ENCODE data around the gene AQP12A.
"Not testable (repeated sequence)": the region's sequence is repeated elsewhere in the genome, so short reads cannot be mapped to it uniquely, and the experiment has no call there.

The AQP12A gene

DNA sequence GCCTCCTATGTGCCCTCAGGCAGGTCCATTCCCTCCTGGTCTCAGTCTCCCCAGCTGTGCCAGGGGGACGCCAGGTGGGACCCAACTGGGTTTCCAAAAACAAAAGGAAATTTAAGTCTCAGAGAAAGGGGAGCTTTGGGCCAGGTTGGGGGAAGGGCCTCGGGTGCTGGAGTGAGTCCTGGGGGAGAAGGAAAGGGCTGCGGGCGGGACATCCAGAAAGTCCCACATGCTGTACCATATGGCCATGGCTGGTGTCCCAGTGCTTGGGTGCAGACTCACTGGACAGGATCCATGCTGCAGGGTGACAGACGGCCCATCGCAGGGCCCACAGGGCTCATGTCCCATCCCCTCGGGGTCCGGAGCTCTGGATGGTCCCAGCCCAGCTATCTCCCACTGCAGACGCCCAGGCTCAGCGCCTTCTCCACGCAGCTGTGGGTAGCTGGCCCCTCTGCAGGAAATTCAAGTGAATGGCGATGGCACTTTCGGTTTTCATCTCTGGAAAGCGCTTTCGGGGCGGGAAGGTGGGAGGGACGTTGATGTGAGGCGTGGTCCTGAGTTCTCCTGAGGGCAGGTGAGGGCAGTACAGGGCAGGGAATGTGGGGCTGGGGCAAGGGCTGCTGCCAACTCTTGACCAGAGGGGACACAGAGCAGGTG is 1.1 kb upstream of the AQP12A start:
- not testable (repeated sequence) for DNase-seq

DNA sequence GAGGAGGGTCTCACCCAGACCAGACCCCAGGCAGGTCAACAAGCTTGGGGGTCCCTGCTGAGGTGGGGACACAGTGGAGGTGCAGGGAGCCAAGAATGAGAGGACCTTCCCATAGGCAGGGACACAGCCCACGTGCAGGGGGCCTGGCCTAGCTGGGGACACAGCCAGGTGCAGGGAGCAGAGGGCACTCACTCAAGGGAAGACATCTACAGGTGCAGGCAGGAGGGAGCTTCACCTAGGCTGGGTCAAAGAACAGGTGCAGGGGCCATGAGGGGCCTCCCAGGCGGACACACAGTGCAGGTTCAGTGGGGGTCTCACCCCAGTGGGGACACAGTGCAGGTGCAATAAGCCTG is 615 bp upstream of the AQP12A start:
- DNase-seq, result not testable (repeated sequence)

GRCh38 chr2:240692583-240693561 is 1.2 kb downstream of the AQP12A start:
- not testable (repeated sequence) for DNase-seq

- not testable (repeated sequence) for DNase-seq
Observed at GRCh38 chr2:240694304-240694703, 2.6 kb downstream of the AQP12A start.

GRCh38 chr2:240695593-240695992 is 3.9 kb downstream of the AQP12A start:
- not testable (repeated sequence) for DNase-seq

DNA sequence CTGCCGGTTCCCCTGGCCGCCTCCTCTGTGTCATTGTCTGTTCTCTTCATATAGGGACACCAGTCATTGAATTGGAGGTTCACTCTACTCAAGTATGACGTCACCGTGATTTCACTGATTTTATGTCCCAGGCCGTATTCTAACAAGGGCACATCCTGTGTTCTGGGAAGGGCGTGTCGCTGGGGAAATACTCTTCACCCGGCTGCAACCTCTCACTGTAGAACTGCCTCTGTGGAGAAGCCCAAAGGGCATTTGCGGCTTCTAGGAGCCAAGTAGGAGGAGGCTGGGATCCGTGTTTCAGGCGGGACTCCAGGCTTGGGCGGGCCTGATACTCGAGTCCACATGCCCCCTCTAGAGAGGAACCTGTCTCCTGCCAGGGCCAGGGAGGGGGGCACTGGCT is 4.8 kb downstream of the AQP12A start:
- not testable (repeated sequence) for DNase-seq

- not testable (repeated sequence) for DNase-seq
Observed at GRCh38 chr2:240698852-240699561, 7.3 kb downstream of the AQP12A start.

DNA sequence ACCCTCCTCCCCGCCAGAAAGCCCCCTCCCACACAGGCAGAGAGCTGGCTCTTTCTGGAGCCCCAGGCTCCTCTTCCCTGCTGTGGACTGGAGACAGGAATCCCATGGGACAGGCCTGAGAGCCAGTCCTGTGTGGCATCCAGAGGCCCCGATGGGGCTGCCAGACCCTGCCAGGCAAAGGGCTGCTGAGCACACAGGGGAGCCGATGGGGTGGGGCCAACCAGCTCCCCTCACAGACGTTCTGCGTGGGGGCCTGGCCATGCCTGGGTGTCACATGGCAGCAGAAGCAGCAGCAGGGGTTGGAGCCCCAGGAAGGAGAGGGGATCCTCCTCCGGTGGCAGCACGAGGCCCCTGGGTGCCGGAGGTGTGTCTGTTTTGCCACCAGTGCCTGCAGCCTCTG is 8.2 kb downstream of the AQP12A start:
- not testable (repeated sequence) for DNase-seq

- DNase-seq, result not testable (repeated sequence)
Observed at GRCh38 chr2:240700616-240701015, 8.9 kb downstream of the AQP12A start.

GRCh38 chr2:240701091-240701735 is 9.5 kb downstream of the AQP12A start:
- DNase-seq, result no peak

GRCh38 chr2:240701736-240702639 is 10.3 kb downstream of the AQP12A start:
- no peak for DNase-seq

DNA sequence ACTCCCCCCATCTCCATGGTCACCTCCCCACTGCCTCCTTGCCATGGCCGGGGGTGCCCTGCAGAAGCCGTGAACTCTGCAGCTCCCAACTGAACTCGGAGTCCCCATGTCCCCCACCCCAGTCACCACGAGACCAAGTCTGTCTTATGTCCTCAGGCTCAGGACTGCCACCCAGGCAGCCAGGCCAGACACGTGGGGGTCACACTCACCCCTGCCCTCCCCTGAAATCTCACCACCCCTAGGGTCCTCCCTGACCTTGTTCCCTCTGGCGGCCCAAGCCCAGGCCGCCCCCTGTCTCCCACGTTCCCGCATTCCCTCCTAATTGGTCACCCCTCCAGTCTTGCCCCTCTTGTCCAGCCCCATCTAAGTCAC is 11.0 kb downstream of the AQP12A start:
- no peak for DNase-seq

GRCh38 chr2:240703417-240704341 is 12.0 kb downstream of the AQP12A start:
- DNase-seq, result no peak

GRCh38 chr2:240704651-240705050 is 13.0 kb downstream of the AQP12A start:
- no peak for DNase-seq

DNA sequence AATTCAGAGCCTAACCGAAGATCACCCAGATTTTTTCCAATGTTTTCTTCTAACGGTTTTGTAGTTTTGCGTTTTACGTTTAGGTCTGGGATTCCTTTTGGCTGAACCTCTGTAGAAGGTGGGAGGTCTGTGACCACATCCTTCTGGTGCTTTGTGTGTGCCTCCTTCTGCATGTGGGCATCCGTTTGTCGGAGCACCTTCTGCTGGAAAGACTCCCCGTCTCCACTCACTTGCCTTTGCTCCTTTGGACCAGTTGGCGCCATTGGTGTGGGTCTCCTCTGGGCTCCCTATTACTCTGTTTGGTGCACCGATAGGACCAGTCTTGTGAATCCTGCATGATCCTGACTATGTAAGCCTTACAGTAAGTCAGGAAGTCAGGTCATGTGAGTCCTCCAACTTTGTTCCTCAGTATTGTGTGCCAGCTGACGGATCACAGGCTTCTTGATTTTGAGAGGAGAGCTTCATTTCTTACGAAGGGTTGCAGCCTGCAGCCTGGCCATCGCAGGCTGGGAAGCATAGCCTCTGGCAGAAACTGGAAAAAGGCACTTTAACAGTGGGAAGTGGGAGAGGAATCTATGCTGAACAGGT is 13.6 kb downstream of the AQP12A start:
- no peak for DNase-seq

DNA sequence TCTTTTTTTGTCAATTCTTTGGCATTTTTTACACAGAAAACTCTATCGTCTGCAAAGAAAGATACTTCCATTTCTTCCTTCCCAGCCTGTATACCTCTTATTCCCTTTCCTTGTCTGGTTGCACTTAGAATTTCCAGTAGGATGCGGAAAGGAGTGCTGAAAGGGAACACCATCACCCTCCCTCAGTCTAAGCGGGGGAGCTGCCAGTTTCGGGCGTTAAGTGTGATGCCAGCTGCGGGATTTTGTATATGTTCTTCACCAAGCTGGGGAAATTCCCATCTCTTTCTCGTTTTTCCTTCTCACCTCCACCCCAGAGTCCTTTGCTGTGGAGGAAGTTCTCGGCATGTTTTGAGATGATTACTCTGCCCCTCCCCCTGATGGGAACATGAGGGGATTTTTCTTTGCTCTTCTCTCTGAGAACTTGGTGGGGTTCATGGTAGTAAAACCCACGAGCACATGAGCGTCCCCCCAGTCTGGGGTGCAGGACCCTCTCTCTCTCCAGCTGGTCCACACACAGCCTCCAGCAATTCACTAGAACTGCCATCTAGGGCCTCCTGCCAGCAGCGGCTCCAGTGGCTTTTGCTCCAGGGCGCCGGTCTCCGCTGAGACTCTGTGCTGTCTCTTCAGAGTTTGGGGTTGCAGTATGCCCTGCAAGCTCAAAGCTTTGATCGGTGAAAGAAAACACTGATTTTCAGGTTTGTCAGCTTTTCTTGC is 15.5 kb downstream of the AQP12A start:
- no peak for DNase-seq

GRCh38 chr2:240707821-240708220 is 16.2 kb downstream of the AQP12A start:
- no peak for DNase-seq

DNA sequence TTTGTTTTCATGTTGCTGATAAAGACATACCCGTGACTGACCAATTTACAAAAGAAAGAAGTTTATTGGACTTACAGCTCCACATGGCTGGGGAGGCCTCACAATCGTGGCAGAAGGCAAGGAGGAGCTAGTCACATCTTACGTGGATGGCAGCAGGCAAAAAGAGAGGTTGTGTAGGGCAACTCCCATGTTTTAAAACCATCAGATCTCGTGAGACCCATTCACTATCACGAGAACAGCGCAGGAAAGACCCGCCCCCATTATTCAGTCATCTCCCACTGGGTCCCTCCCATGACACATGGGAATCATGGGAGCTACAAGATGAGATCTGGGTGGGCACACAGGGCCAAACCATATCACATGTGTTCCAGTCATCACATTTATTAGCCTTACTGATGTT is 16.8 kb downstream of the AQP12A start:
- DNase-seq, result no peak

GRCh38 chr2:240711296-240711695 is 19.6 kb downstream of the AQP12A start:
- DNase-seq, result no peak

DNA sequence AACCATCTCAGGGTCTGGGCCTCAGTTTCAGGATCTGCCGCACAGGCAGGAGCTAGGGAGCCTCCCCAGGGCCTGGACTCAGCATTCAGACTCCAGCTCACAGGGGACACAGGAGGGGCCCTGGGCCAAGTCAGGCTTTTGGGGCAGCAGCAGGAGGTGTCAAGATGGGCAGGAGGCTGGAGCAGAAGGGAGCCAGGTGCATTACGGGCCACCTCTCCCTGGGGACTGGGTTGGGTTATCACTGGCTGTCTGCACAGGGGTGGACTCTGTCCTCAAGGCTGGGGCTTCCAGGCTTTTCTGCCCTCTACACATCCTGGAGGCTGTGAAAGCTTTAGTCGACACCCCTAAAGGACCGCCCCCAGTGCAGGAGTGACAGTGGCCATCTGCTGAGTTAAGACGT is 20.0 kb downstream of the AQP12A start:
- no peak for DNase-seq
